ENCODE data around the gene PDIA3. TPM values are rescaled to one million over a fixed set of nuclear protein-coding genes. Genes with fewer than 3 reads are reported as not detected.

The PDIA3 gene
- total and polyA plus RNA-seq, 5 donors: 151 to 251 (median 196) TPM

Small RNA genes within 50 kb of the gene (microRNA-seq; reads per million reads assigned to microRNA genes)
- gene MIR1282: 0 reads per million in 2 donors

Other genes starting within 250 kb of the PDIA3 start
- 10 to 100 TPM; 39.5 to 87.6 (median 58.9) TPM for gene MAP1A, start 228.8 kb upstream of the PDIA3 start, total RNA-seq
- 29.7 TPM for gene MAP1A, start 228.8 kb upstream of the PDIA3 start, polyA plus RNA-seq
- 10 to 100 TPM; 17.6 to 26.7 (median 22.3) TPM for gene PPIP5K1, start 156.2 kb upstream of the PDIA3 start, total RNA-seq
- gene PPIP5K1, start 156.2 kb upstream of the PDIA3 start, polyA plus RNA-seq: 6.8 TPM
- 1 to 10 TPM in 1 of 4 donors, under 1 TPM in 3; 0.40 to 1.2 (median 0.57) TPM for gene CKMT1B, start 152.4 kb upstream of the PDIA3 start, total RNA-seq
- 2.7 TPM for gene CKMT1B, start 152.4 kb upstream of the PDIA3 start, polyA plus RNA-seq
- under 1 TPM in 2 of 4 donors, not detected in 2; 0.11 to 0.34 TPM for gene STRC, start 127.6 kb upstream of the PDIA3 start, total RNA-seq
- 0.09 TPM for gene STRC, start 127.6 kb upstream of the PDIA3 start, polyA plus RNA-seq
- gene CATSPER2, start 97.6 kb upstream of the PDIA3 start, total RNA-seq: 1 to 10 TPM; 1.2 to 2.0 (median 1.6) TPM
- gene CATSPER2, start 97.6 kb upstream of the PDIA3 start, polyA plus RNA-seq: 2.5 TPM
- under 1 TPM in 3 of 4 donors, not detected in 1; 0.40 to 0.50 (median 0.43) TPM for gene CKMT1A, start 52.6 kb upstream of the PDIA3 start, total RNA-seq
- gene CKMT1A, start 52.6 kb upstream of the PDIA3 start, polyA plus RNA-seq: 1.8 TPM
- 1 to 10 TPM; 1.6 to 2.8 (median 1.9) TPM for gene ELL3, start 30.5 kb downstream of the PDIA3 start, total RNA-seq
- 1.1 TPM for gene ELL3, start 30.5 kb downstream of the PDIA3 start, polyA plus RNA-seq
- 1,000 to 10,000 TPM in 1 of 4 donors, 100 to 1,000 TPM in 3; 889 to 1,080 (median 940) TPM for gene SERF2, start 45.9 kb downstream of the PDIA3 start, total RNA-seq
- gene SERF2, start 45.9 kb downstream of the PDIA3 start, polyA plus RNA-seq: 2,656 TPM
- under 1 TPM in 3 of 4 donors, not detected in 1; 0.12 to 0.29 (median 0.25) TPM for gene SERINC4, start 53.8 kb downstream of the PDIA3 start, total RNA-seq
- 0.41 TPM for gene SERINC4, start 53.8 kb downstream of the PDIA3 start, polyA plus RNA-seq
- gene HYPK, start 54.2 kb downstream of the PDIA3 start, total RNA-seq: 10 to 100 TPM in 3 of 4 donors, 1 to 10 TPM in 1; 9.6 to 16.0 (median 14.5) TPM
- gene HYPK, start 54.2 kb downstream of the PDIA3 start, polyA plus RNA-seq: 37.9 TPM
- 10 to 100 TPM; 17.4 to 21.2 (median 19.3) TPM for gene MFAP1, start 78.3 kb downstream of the PDIA3 start, total RNA-seq
- 19.7 TPM for gene MFAP1, start 78.3 kb downstream of the PDIA3 start, polyA plus RNA-seq
- 1 to 10 TPM; 2.9 to 3.4 (median 3.0) TPM for gene WDR76, start 80.6 kb downstream of the PDIA3 start, total RNA-seq
- gene WDR76, start 80.6 kb downstream of the PDIA3 start, polyA plus RNA-seq: 0.97 TPM